Smooth muscle cell (in vitro differentiated cells): ENCODE data around the gene SCP2. TPM values are rescaled to one million over a fixed set of nuclear protein-coding genes. Genes with fewer than 3 reads are reported as not detected.

Experiments used
- DNase-seq: peaks from one replicate; lab custom pipeline; 2025; ENCODE audit not compliant: unreplicated experiment; lab: John Stamatoyannopoulos, UW
- H2AFZ ChIP-seq: fragments of 200-600 bp; sonication (generic); 2 replicates; pipeline ENCODE4 v1.6.0; 2016; ENCODE audit warnings: antibody characterized with exemption, low read depth, mild to moderate bottlenecking
- H3F3A ChIP-seq: fragments of 200-600 bp; sonication (generic); 2 replicates; pipeline ENCODE4 v1.6.0; 2017; ENCODE audit warnings: antibody characterized with exemption, low read depth
- H3K27ac ChIP-seq: fragments of 200-600 bp; sonication (generic); 2 replicates; pipeline ENCODE4 v1.5.1; 2016; ENCODE audit warnings: low read depth, mild to moderate bottlenecking
- H3K27me3 ChIP-seq: fragments of 200-600 bp; sonication (generic); 2 replicates; pipeline ENCODE4 v1.6.1; 2016; ENCODE audit warnings: low read depth, mild to moderate bottlenecking
- H3K36me3 ChIP-seq: fragments of 200-600 bp; sonication (generic); 2 replicates; pipeline ENCODE4 v1.5.1; 2016; ENCODE audit warnings: low read depth
- H3K4me1 ChIP-seq: fragments of 200-600 bp; sonication (generic); 2 replicates; pipeline ENCODE4 v1.5.1; 2016; ENCODE audit warnings: low read depth
- H3K4me2 ChIP-seq: fragments of 200-600 bp; sonication (generic); 2 replicates; pipeline ENCODE4 v1.6.0; 2016; ENCODE audit warnings: mild to moderate bottlenecking
- H3K4me3 ChIP-seq: fragments of 200-600 bp; sonication (generic); 2 replicates; pipeline ENCODE4 v1.5.1; 2016; ENCODE audit warnings: mild to moderate bottlenecking
- H3K79me2 ChIP-seq: fragments of 200-600 bp; sonication (generic); 2 replicates; pipeline ENCODE4 v1.6.0; 2016; ENCODE audit warnings: low read depth, mild to moderate bottlenecking
- H3K9ac ChIP-seq: fragments of 200-600 bp; sonication (generic); 2 replicates; pipeline ENCODE4 v1.6.0; 2016; ENCODE audit warnings: low read depth
- H3K9me3 ChIP-seq: fragments of 200-600 bp; sonication (generic); replicated peaks from 2 replicates; pipeline ENCODE4 v1.5.1; 2016; ENCODE audit warnings: low read depth
- H4K20me1 ChIP-seq: fragments of 200-600 bp; sonication (generic); 2 replicates; pipeline ENCODE4 v1.6.0; 2016; ENCODE audit warnings: low read depth
- CTCF ChIP-seq: fragments of 200-600 bp; sonication (generic); IDR thresholded peaks from 2 replicates; pipeline ENCODE4 v1.5.1; 2017; ENCODE audit warnings: borderline replicate concordance, mild to moderate bottlenecking, antibody characterized with exemption; ENCODE audit not compliant: insufficient read depth, poor library complexity, severe bottlenecking
- WGBS: methylation state at CpG from one replicate; pipeline ENCODE4 v1.1.7; 2016; ENCODE audit warnings: low lambda C conversion rate; 5-methylcytosine and 5-hydroxymethylcytosine counted together
- polyA plus RNA-seq: library from polyadenylated mRNA; unstranded; fragments of >200 nt; fragmentation: Nextera tagmentation; extraction: Ambion mirVana; gene quantifications from 2 replicates; pipeline ENCODE4 v1.2.1, GENCODE V29; 2016
- total RNA-seq: library from RNA; depleted of rRNA; stranded (reverse); fragments of >200 nt; gene quantifications from 2 replicates; pipeline ENCODE4 v1.2.3, GENCODE V29; 2014

The SCP2 gene
- total and polyA plus RNA-seq, 2 experiments from 2014 or later = 94.8 to 120 TPM

GRCh38 chr1:53025769-53026112, 98.7 kb downstream of the SCP2 start:
- Histone ChIP-seq H3K9ac (no peak overlapping the region), H3K4me2 (no peak overlapping the region), H2AFZ (no peak overlapping the region), H3F3A (no peaks in the 10 kb centered on the region), H3K79me2 (peaks cover 10% of the 10 kb centered on the region), H3K4me3 (no peak overlapping the region), H3K9me3 (no peaks in the 10 kb centered on the region), H3K27me3 (no peaks in the 10 kb centered on the region), H4K20me1 (peaks cover 57% of the 10 kb centered on the region), H3K4me1 (peaks cover 5% of the 10 kb centered on the region), H3K36me3 (no peaks in the 10 kb centered on the region), H3K27ac (peak overlapping the region; percentile 17)
- DNase-seq = no peak
- 92% methylated on average over 2 of the region's 2 CpGs for WGBS
- no peak for TF ChIP-seq CTCF

- no peak overlapping the region for H3K4me3 ChIP-seq
- no peak for TF ChIP-seq CTCF
- H3K79me2 ChIP-seq = peaks cover 10% of the 10 kb centered on the region
- H3K27me3 ChIP-seq = no peaks in the 10 kb centered on the region
- DNase-seq = no peak
- H3K9ac ChIP-seq = no peak overlapping the region
- peaks cover 5% of the 10 kb centered on the region for H3K4me1 ChIP-seq
- peaks cover 52% of the 10 kb centered on the region for H4K20me1 ChIP-seq
- H3K9me3 ChIP-seq = no peaks in the 10 kb centered on the region
- no peak overlapping the region for H3K27ac ChIP-seq
- WGBS = 73% methylated on average over 2 of the region's 2 CpGs
- H2AFZ ChIP-seq = no peak overlapping the region
- H3K4me2 ChIP-seq = no peak overlapping the region
- H3F3A ChIP-seq = no peaks in the 10 kb centered on the region
- no peaks in the 10 kb centered on the region for H3K36me3 ChIP-seq
These were observed 99.2 kb downstream of the SCP2 start for GRCh38 chr1:53026254-53026653.

GRCh38 chr1:53031732-53032131, 104.7 kb downstream of the SCP2 start:
- no peaks in the 10 kb centered on the region for H3K27me3 ChIP-seq
- H2AFZ ChIP-seq = no peak overlapping the region
- WGBS = 100% methylated on average over 1 of the region's 1 CpG
- H3K9ac ChIP-seq = no peak overlapping the region
- no peak for TF ChIP-seq CTCF
- H3F3A ChIP-seq = no peaks in the 10 kb centered on the region
- H3K4me1 ChIP-seq = no peaks in the 10 kb centered on the region
- no peaks in the 10 kb centered on the region for H3K79me2 ChIP-seq
- H4K20me1 ChIP-seq = peaks cover 5% of the 10 kb centered on the region
- peak overlapping the region; percentile 1 for H3K27ac ChIP-seq
- H3K9me3 ChIP-seq = no peaks in the 10 kb centered on the region
- no peak overlapping the region for H3K4me2 ChIP-seq
- no peak overlapping the region for H3K4me3 ChIP-seq
- no peaks in the 10 kb centered on the region for H3K36me3 ChIP-seq
- DNase-seq = no peak

- no peak overlapping the region for H3K4me3 ChIP-seq
- no peak overlapping the region for H3K9ac ChIP-seq
- TF ChIP-seq CTCF = no peak
- H3F3A ChIP-seq = no peaks in the 10 kb centered on the region
- no peaks in the 10 kb centered on the region for H4K20me1 ChIP-seq
- H2AFZ ChIP-seq = no peak overlapping the region
- H3K36me3 ChIP-seq = no peaks in the 10 kb centered on the region
- no peak overlapping the region for H3K4me2 ChIP-seq
- H3K27ac ChIP-seq = no peak overlapping the region
- no peaks in the 10 kb centered on the region for H3K27me3 ChIP-seq
- no peaks in the 10 kb centered on the region for H3K79me2 ChIP-seq
- no peaks in the 10 kb centered on the region for H3K9me3 ChIP-seq
- DNase-seq = no peak
- H3K4me1 ChIP-seq = no peaks in the 10 kb centered on the region
- 95% methylated on average over 4 of the region's 4 CpGs for WGBS
These were observed 110.1 kb downstream of the SCP2 start for GRCh38 chr1:53037159-53037558.
